GM12872 (cell line): ENCODE results near the gene GMPR2.
A peak's percentile ranks its signal among the peaks of the same experiment; 100 is the strongest.

Experiments
- TF ChIP-seq, protein P1 (sequence below): IDR thresholded peaks from 3 replicates; pipeline ENCODE4 v1.5.1; 2011; ENCODE audit warnings: low read depth, mild to moderate bottlenecking, low read length, moderate library complexity; ENCODE audit not compliant: insufficient read depth

Gene GMPR2

DNA sequence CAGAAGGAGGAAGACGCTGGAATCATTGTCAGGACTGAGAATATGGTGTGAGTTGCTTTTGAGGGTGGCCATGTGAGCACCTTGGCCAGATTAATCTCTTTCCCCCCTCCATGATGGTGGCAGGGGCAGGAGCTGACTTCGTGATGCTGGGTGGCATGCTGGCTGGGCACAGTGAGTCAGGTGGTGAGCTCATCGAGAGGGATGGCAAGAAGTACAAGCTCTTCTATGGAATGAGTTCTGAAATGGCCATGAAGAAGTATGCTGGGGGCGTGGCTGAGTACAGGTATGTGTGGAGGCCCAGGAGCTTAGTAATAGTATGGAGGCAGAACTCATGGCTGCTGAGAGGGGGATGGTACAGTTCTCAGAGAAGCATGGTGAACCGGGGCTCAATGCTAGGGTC, 5.4 kb downstream of the GMPR2 start:
- TF ChIP-seq, protein P1, sequence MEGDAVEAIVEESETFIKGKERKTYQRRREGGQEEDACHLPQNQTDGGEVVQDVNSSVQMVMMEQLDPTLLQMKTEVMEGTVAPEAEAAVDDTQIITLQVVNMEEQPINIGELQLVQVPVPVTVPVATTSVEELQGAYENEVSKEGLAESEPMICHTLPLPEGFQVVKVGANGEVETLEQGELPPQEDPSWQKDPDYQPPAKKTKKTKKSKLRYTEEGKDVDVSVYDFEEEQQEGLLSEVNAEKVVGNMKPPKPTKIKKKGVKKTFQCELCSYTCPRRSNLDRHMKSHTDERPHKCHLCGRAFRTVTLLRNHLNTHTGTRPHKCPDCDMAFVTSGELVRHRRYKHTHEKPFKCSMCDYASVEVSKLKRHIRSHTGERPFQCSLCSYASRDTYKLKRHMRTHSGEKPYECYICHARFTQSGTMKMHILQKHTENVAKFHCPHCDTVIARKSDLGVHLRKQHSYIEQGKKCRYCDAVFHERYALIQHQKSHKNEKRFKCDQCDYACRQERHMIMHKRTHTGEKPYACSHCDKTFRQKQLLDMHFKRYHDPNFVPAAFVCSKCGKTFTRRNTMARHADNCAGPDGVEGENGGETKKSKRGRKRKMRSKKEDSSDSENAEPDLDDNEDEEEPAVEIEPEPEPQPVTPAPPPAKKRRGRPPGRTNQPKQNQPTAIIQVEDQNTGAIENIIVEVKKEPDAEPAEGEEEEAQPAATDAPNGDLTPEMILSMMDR = no peak

DNA sequence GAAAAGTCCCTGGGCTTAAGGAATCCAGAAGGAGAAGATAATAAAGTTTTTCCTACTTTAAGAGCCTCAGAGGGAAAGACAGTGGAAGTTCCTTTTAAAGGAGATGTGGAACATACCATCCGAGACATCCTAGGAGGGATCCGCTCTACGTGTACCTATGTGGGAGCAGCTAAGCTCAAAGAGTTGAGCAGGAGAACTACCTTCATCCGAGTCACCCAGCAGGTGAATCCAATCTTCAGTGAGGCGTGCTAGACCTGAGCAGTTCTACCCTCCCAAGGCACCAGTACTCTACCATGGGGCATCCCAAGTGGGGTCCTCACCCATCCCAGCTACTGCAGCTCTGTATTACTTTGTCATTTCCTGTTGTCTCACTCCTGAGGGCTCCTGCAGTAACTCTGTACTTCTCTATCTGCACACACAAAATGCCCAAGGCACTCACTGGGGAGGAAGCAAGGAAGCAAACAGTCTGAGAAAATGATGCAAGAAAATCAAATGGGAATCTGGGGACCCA, 5.9 kb downstream of the GMPR2 start:
- TF ChIP-seq, protein P1 = no peak

DNA sequence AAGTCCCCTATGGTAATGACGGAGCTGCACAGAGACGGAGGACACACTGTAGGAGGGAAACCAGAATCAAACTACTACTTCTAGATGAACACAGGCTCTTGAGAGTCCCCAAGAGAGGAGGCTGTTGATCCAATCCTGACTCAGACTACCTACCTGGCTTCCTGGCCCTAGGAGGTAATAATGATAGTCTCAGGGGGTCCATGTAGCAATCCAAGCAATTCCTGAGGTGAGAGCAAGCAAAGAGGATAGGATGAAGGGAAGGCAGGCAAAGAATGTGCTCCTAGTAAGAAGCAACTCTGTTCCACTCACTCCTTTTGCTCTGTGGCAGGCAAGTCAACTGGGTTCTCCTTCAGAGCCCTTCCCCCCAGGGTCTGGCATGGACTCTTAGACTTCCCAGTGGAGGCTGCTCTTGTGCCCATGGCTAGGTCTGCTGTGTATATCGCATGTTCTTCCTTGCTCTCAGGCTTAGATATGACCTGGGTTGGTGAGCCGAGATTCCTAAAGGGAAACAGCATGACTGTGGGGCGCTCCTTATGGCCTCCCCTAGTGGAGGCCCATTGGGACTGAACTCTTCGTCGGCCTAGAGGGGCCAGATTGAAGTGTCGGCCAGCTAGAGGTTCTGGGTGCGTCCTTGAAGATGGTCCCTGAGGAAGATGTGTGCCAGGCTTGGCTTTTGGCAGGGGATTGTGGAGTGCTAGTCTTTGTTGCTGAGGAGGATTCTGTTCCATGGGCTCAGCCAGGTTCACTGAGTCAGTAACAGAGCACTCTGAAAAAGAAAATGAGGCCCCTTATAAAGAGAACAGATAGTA, 7.6 kb downstream of the GMPR2 start:
- TF ChIP-seq, protein P1 = no peak

DNA sequence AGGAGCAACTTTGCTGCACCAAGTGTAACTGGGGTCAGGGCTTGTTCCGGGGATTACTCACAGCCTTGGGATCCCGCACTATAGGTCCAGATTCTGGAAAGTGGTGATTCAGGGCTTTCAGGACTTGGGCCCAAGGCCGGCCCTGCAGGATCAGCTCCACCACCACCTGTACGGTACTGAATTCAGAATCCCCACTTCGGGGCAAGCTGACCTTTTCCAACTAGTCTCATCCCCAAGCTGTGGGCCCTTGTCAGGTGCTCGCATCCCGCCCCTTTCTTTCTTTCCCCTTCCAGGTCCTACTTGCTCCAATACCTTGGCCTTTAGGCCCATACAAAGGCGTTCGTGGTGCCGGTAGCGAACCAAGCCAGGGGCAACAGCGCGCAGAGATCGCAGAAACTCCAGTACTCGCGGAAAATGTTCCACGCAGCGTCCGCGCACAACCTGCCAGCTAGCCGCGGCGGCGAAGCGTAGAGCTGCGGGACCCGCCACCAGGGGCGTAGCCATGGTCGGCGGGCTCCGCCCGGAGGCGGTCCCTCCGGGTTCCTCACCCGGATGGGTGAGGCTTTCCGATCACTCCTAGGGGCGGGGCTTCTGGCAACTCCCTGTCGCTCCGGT, 9.2 kb downstream of the GMPR2 start:
- TF ChIP-seq, protein P1 = peak; percentile 58; the same call in 2 of the 3 replicates

DNA sequence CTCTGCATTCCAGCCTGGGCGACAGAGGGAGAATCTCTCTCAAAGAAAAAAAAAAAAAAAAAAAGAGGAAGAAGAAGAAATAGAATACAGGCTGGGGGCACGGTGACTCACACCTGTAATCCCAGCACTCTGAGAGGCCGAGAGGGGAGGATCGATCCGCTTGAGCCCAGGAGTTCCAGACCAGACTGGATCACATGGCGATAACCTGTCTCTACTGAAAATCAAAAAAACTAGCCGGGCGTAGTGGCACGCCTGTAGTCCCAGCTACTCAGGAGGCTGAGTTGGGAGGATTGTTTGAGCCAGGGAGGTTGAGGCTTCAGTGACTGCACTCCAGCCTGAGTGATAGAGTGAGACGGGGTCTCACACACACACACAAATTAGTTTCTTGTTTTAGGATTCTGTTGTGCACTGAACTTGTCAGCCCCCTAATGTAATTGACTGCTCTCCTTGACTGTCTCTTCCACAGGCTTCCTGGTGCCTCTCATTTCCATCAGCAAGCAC, 10.7 kb downstream of the GMPR2 start:
- TF ChIP-seq, protein P1 = no peak

DNA sequence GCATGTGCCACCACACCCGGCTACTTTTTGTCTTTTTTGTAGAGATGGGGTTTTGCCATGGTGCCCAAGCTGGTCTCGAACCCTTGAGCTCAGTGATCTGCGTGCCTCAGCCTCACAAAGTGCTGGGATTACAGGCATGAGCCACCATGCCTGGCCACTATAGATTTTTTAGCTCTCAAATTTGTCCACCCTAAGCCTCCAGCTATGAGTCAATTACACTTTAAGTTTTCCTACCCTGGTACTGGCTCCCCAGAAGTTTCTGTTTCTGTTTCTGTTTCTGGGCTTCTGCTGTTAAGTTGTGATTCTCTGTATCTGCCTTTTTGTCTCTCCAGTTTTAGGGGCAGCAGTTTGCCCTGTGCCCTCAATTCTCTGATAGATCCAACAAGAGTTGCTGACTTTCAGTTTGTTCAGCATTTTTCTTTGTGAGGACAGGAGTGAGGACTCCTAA, 14.1 kb downstream of the GMPR2 start:
- TF ChIP-seq, protein P1 = no peak

DNA sequence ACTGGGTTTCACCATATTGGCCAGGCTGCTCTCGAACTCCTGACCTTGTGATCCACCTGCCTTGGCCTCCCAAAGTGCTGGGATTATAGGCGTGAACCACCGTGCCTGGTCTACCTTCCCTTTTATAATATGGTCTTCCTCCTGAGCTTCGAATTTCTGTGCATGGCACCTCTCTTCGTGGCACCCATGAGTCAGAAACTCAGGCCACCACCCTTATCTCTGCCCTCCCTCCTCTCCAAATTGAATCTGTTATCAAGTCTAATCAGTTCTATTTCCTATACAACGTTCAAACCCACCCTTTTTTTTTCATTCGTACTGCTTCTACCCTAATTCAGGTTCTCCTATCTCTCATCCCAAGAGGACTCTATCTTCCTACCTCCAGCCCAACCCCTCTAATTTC, 14.7 kb downstream of the GMPR2 start:
- TF ChIP-seq, protein P1 = no peak
